Activated naive CD4-positive, alpha-beta T cell treated with anti-CD3 and anti-CD28 coated beads for 36 hours (primary cell): ENCODE results near the gene RUSC1. TPM values are rescaled to one million over a fixed set of nuclear protein-coding genes. Genes with fewer than 3 reads are reported as not detected.

Experiments
- CTCF ChIA-PET: fragments of 350-600 bp; sonication (Branson Sonifier 250); formaldehyde crosslinking; loops from one replicate; lab custom pipeline; 2021; ENCODE audit warnings: antibody characterized with exemption; lab: Charles Lee
- DNase-seq: peaks from one replicate; pipeline ENCODE4 v3.0.0-alpha.2; 2020
- H3K27ac Mint-ChIP-seq: one replicate; pipeline ENCODE4 v1.8.0; 2021; ENCODE audit warnings: mild to moderate bottlenecking, mixed read lengths
- H3K27me3 Mint-ChIP-seq: one replicate; pipeline ENCODE4 v1.8.0; 2021; ENCODE audit warnings: low read depth, mixed read lengths
- H3K36me3 Mint-ChIP-seq: one replicate; pipeline ENCODE4 v1.8.0; 2021; ENCODE audit warnings: low read depth, mixed read lengths
- H3K4me1 Mint-ChIP-seq: one replicate; pipeline ENCODE4 v1.8.0; 2021; ENCODE audit warnings: low read depth, mixed read lengths
- H3K4me3 Mint-ChIP-seq: one replicate; pipeline ENCODE4 v1.8.0; 2021; ENCODE audit warnings: mild to moderate bottlenecking, moderate library complexity, mixed read lengths
- H3K9me3 Mint-ChIP-seq: one replicate; pipeline ENCODE4 v1.8.0; 2021; ENCODE audit warnings: mixed read lengths
- intact Hi-C: fragments of 100-400 bp; cut with micrococcal nuclease; formaldehyde crosslinking; loops from one replicate; pipeline ENCODE4 v1.15.1; 2023
- total RNA-seq, 2 experiments: library from RNA; stranded (reverse); gene quantifications; one replicate each; pipeline ENCODE4 v1.2.3, GENCODE V29; 2021

The RUSC1 gene
- total RNA-seq, 2 experiments from 2014 or later = 16.8 to 17.2 TPM

DNA sequence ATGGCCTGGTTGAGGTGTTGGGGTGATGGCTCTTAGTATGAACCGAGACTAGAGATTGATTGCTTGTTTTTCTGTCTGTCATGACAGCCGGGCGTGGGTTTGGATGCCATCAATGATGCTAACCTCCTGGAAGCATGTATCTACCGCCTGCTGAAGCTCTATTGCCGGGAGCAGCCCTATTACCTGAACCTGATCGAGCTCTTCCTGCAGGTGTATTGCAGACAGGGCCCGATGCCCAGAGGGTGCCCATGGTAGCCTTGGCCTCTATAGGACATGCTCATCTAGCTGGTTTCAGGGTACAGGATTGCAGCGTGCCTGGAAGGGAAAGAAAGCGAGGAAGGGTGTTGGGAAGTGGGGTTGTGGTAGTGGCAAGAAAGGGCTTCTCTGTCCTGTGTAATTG is 2.6 kb upstream of the RUSC1 start:
- H3K4me1 Mint-ChIP-seq = peaks cover 39% of the 10 kb centered on the region
- H3K4me3 Mint-ChIP-seq = no peak overlapping the region
- peaks cover 24% of the 10 kb centered on the region for H3K36me3 Mint-ChIP-seq
- intact Hi-C loops = no loop called here
- DNase-seq = no peak
- CTCF ChIA-PET = interaction anchor here (2.7 kb wide), 1 partner anchor 67 kb away, joined by 14 read pairs; no protein-coding TSS in a partner anchor
- no peaks in the 10 kb centered on the region for H3K9me3 Mint-ChIP-seq
- H3K27me3 Mint-ChIP-seq = peaks cover 2% of the 10 kb centered on the region
- no peak overlapping the region for H3K27ac Mint-ChIP-seq

DNA sequence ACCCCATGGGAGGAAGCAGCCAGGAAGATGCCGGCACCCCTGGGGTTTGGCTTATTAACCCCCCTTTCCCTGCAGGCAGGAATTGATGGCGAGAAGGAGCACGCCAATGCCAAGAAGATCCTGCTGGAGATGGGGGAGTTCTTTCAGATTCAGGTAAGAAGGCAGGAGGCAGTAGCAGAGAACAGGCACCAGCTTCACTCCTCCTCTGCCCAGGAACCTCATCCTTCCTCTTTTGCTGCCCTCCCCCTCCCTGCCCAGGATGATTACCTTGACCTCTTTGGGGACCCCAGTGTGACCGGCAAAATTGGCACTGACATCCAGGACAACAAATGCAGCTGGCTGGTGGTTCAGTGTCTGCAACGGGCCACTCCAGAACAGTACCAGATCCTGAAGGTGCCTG is 1.2 kb upstream of the RUSC1 start:
- Mint-ChIP-seq H3K27me3 (peaks cover 2% of the 10 kb centered on the region), H3K9me3 (no peaks in the 10 kb centered on the region), H3K36me3 (peaks cover 18% of the 10 kb centered on the region), H3K4me1 (peaks cover 34% of the 10 kb centered on the region), H3K27ac (no peak overlapping the region), H3K4me3 (no peak overlapping the region)
- no peak for DNase-seq
- CTCF ChIA-PET = interaction anchor here (9.5 kb wide), 1 partner anchor 68 kb away, joined by 118 read pairs; no protein-coding TSS in a partner anchor
- intact Hi-C loops = no loop called here

DNA sequence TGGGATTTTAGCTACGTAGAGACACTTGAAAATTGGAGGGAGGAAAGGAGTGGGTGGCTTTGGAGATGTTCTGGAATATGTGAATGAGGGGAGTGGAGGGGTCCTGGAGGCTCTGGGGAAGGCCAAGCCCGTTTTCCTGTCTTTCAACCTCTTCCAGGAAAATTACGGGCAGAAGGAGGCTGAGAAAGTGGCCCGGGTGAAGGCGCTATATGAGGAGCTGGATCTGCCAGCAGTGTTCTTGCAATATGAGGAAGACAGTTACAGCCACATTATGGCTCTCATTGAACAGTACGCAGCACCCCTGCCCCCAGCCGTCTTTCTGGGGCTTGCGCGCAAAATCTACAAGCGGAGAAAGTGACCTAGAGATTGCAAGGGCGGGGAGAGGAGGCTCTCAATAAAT is 442 bp upstream of the RUSC1 start:
- peak overlapping the region; percentile 58 for H3K4me3 Mint-ChIP-seq
- no peak for DNase-seq
- H3K27me3 Mint-ChIP-seq = peaks cover 2% of the 10 kb centered on the region
- peaks cover 14% of the 10 kb centered on the region for H3K36me3 Mint-ChIP-seq
- no peaks in the 10 kb centered on the region for H3K9me3 Mint-ChIP-seq
- CTCF ChIA-PET = interaction anchor here (0.5 to 9.5 kb wide), 3 partner anchors 69 to 409 kb away, joined by 3 to 118 read pairs (median 4); no protein-coding TSS in a partner anchor
- intact Hi-C loops = loop anchor here (5.0 kb wide), 1 partner anchor 128 kb away; no protein-coding TSS in a partner anchor
- H3K4me1 Mint-ChIP-seq = peaks cover 34% of the 10 kb centered on the region
- H3K27ac Mint-ChIP-seq = no peak overlapping the region

DNA sequence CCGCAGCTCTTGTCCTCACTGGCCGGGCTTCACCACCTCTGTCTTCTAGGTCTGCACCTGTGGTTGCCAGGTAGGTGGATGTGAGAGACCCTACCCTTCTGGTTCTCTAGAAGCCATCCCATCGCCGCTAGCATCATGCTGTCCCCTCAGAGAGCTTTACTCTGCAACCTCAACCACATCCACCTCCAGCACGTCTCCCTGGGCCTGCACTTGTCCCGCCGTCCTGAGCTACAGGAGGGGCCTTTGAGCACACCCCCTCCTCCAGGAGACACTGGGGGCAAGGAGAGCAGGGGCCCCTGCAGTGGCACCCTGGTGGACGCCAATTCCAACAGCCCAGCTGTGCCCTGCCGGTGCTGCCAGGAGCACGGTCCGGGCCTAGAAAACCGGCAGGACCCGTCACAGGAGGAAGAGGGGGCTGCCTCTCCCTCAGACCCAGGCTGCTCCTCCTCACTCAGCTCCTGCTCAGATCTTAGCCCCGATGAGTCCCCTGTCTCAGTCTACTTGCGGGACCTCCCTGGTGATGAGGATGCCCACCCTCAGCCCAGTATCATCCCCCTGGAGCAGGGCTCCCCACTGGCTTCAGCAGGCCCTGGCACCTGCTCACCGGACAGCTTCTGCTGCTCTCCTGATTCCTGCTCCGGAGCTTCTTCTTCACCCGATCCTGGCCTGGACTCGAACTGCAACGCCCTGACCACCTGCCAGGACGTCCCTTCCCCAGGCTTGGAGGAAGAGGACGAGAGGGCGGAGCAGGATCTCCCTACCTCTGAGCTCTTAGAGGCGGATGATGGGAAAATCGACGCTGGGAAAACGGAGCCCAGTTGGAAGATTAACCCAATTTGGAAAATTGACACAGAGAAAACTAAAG is 1.2 kb downstream of the RUSC1 start:
- Mint-ChIP-seq H3K4me3 (peak overlapping the region; percentile 86), H3K9me3 (no peaks in the 10 kb centered on the region), H3K36me3 (peaks cover 11% of the 10 kb centered on the region), H3K27me3 (peaks cover 2% of the 10 kb centered on the region), H3K4me1 (peaks cover 42% of the 10 kb centered on the region), H3K27ac (no peak overlapping the region)
- CTCF ChIA-PET = interaction anchor here (0.6 to 9.5 kb wide), 13 partner anchors 9 to 271 kb away, joined by 3 to 118 read pairs (median 3); partner anchors contain the start of gene CLK2
- intact Hi-C loops = loop anchor here (5.0 kb wide), 1 partner anchor 130 kb away; no protein-coding TSS in a partner anchor
- DNase-seq = no peak

DNA sequence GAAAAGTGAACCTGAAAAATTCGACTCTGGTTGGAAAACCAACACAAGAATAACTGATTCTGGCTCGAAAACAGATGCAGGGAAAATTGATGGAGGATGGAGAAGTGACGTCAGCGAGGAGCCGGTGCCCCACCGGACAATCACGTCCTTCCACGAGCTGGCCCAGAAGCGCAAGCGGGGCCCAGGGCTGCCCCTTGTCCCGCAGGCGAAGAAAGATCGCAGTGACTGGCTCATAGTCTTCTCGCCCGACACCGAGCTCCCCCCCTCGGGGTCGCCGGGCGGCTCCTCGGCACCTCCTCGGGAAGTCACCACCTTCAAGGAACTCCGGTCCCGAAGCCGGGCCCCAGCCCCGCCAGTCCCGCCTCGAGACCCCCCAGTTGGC is 1.9 kb downstream of the RUSC1 start:
- intact Hi-C loops = loop anchor here (5.0 kb wide), 1 partner anchor 130 kb away; no protein-coding TSS in a partner anchor
- CTCF ChIA-PET = interaction anchor here (0.6 to 9.5 kb wide), 12 partner anchors 9 to 270 kb away, joined by 3 to 118 read pairs (median 3); partner anchors contain the start of gene CLK2
- Mint-ChIP-seq H3K9me3 (no peaks in the 10 kb centered on the region), H3K36me3 (peaks cover 11% of the 10 kb centered on the region), H3K27me3 (peaks cover 2% of the 10 kb centered on the region), H3K4me1 (peaks cover 42% of the 10 kb centered on the region), H3K4me3 (peak overlapping the region; percentile 86), H3K27ac (no peak overlapping the region)
- peak; percentile 20 for DNase-seq

DNA sequence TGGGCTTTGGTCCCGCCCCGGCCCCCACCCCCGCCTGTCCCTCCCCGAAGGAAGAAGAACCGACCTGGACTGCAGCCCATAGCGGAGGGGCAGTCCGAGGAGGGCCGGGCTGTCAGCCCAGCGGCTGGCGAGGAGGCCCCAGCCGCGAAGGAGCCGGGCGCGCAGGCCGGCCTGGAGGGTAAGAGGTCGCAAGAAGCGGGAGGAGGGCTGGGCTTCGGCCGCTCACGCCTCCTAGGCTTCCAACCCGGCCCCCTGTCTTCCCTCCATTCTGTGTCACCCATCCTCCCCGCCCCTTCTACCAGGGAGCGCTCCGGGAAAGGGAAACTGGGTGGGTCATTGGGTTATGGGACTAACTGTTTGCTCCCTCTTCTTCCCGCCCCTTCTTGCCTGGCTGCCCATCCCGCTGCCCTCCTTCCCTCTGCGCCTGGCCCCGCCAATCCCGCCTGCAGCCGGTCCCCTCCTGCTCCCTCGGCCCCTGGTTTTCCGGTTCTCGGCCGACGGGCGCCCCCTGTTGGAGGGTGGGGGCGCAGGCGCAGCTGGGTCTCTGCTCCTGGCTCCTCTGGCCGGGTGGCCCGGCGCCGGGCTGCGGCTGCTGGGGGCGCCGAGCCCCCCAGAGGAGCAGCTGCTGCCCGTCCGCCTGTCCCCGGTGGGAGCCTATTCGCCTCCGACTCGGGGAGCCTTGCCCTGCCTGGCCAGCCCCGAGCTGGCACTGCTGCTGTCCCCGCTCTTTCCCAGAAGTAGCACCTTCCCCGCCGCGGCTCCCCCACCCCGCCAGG is 2.4 kb downstream of the RUSC1 start:
- peak; percentile 90 for DNase-seq
- intact Hi-C loops = loop anchor here (1.0 to 5.0 kb wide), 6 partner anchors 15 to 131 kb away; partner anchors contain the start of genes CLK2, FDPS, SCAMP3 and THBS3
- Mint-ChIP-seq H3K9me3 (no peaks in the 10 kb centered on the region), H3K4me1 (peaks cover 42% of the 10 kb centered on the region), H3K27me3 (peaks cover 2% of the 10 kb centered on the region), H3K36me3 (peaks cover 11% of the 10 kb centered on the region), H3K27ac (peak overlapping the region; percentile 72), H3K4me3 (peak overlapping the region; percentile 86)
- CTCF ChIA-PET = interaction anchor here (0.5 to 9.5 kb wide), 21 partner anchors 10 to 129 kb away, joined by 3 to 118 read pairs (median 3); partner anchors contain the start of genes CLK2, FDPS, HCN3 and SCAMP3

DNA sequence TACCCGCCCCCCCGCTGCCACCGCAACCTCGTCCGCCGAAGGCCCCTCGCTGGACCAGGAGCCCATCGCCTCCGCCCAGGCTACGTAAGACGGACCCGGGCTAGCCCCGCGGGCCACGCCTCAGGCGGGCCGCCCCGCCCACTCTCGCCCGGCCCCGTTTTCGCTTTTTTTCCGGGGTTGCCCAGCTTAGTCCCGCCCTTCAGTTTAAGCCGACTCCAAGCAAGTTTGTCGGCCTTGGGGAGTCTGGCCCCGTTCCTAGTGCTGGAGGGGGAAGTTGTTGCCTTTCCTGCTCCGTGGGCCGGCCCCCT is 3.0 kb downstream of the RUSC1 start:
- DNase-seq = peak; percentile 85
- Mint-ChIP-seq H3K4me3 (peak overlapping the region; percentile 86), H3K27me3 (peaks cover 2% of the 10 kb centered on the region), H3K36me3 (peaks cover 11% of the 10 kb centered on the region), H3K9me3 (no peaks in the 10 kb centered on the region), H3K27ac (peak overlapping the region; percentile 61), H3K4me1 (peaks cover 42% of the 10 kb centered on the region)
- CTCF ChIA-PET = interaction anchor here (0.5 to 9.5 kb wide), 20 partner anchors 11 to 125 kb away, joined by 3 to 118 read pairs (median 3); partner anchors contain the start of genes CLK2, FDPS, HCN3 and SCAMP3
- intact Hi-C loops = loop anchor here (1.0 to 5.0 kb wide), 10 partner anchors 15 to 268 kb away; partner anchors contain the start of genes ASH1L, CLK2, FDPS and HCN3

DNA sequence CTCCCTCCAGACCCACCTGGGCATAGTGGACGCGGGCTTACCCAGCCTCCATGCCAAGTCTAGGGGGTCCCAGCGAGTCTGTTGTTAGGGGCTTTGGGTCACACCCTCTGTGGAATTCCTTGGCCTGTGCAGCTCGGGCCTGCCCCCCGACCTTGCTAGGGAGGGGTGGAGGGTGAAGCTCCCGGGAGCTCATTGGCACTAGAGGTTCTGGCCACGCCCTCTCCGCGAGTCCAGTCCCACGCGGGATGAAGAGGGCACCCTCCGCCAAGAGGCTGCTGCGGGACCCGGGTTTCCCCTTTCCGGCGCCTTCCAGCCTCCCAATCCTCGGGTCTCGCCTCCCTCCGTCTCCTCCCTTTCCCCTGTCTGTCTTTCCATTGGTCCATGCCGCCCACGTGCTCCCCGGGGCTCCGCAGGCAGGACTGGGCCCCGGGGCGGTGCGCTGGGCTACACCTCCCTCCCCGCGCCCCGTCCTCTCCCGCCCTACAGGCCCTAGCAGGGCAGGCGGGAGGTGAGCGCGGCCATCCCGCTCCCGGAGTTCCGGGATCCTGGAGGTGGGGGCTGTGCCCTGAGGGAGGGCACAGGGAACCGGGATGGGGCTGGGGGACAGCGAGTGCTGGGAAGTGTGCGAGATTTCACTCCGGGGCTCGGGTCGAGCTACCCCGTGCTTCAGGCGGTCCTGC is 3.5 kb downstream of the RUSC1 start:
- Mint-ChIP-seq H3K9me3 (no peaks in the 10 kb centered on the region), H3K4me3 (peak overlapping the region; percentile 86), H3K4me1 (peaks cover 40% of the 10 kb centered on the region), H3K36me3 (peaks cover 11% of the 10 kb centered on the region), H3K27ac (peak overlapping the region; percentile 61), H3K27me3 (peaks cover 2% of the 10 kb centered on the region)
- DNase-seq = peak; percentile 96
- intact Hi-C loops = loop anchor here (1.0 to 5.0 kb wide), 5 partner anchors 47 to 267 kb away; partner anchors contain the start of genes ASH1L and HCN3
- CTCF ChIA-PET = interaction anchor here (0.5 to 9.5 kb wide), 19 partner anchors 11 to 200 kb away, joined by 3 to 118 read pairs (median 3); partner anchors contain the start of genes CLK2, FDPS, HCN3 and SCAMP3

DNA sequence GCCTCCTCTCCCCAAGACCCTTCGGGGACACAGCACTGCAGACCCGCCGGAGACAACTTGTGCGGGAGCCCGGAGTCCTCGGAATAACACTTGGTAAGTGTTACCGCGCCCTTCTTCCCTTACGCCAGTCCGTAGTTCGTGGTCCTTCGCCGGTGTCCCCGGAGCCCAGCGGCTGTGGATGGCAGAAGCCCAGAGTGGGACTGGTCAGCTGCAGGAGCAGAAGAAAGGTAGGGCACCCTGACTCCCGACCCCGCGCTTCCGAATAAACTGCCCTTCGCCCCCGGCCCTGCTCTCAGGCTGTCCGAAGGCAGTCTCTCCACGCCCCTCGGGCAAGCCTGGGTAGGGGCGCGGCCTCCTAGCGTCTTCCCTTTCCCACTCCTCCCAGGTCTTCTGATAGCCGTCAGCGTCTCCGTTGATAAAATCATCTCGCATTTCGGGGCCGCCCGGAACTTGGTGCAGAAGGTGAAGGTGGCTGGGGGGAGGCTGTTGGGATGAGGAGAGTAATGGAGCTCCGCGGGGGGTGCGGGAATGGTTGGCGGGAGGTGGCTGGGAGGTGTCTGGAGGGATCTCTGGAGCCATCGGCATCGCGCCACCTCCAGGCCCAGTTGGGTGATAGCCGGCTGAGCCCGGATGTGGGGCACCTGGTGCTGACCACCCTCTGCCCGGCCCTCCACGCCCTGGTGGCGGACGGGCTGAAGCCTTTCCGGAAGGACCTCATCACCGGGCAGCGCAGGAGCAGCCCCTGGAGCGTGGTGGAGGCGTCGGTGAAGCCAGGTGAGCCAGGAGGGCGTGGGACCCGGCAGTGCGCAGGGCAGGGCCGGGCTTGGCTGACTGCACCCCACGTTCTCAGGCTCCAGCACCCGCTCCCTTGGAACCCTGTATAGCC is 4.3 kb downstream of the RUSC1 start:
- peak; percentile 31 for DNase-seq
- peaks cover 8% of the 10 kb centered on the region for H3K36me3 Mint-ChIP-seq
- CTCF ChIA-PET = interaction anchor here (0.9 to 9.5 kb wide), 4 partner anchors 12 to 74 kb away, joined by 3 to 118 read pairs (median 6); partner anchors contain the start of gene FDPS
- intact Hi-C loops = loop anchor here (1.0 to 5.0 kb wide), 5 partner anchors 48 to 266 kb away; partner anchors contain the start of genes ASH1L and HCN3
- H3K4me3 Mint-ChIP-seq = peak overlapping the region; percentile 86
- H3K4me1 Mint-ChIP-seq = peaks cover 33% of the 10 kb centered on the region
- H3K27ac Mint-ChIP-seq = no peak overlapping the region
- no peaks in the 10 kb centered on the region for H3K9me3 Mint-ChIP-seq
- peaks cover 2% of the 10 kb centered on the region for H3K27me3 Mint-ChIP-seq

DNA sequence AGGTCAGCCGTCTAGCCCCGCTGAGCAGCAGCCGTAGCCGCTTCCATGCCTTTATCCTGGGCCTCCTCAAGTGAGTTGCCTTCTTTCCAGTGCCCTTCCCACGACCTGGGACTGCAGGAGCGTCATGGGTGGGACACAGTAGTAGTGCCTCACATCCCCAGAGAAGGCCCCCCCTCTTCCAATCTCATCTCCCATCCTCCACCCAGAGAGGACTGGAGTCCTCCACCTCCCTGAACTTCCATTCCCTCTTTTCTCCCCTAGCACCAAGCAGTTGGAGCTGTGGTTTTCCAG is 4.9 kb downstream of the RUSC1 start:
- intact Hi-C loops = loop anchor here (2.0 kb wide), 1 partner anchor 237 kb away; the partner anchor contains the start of gene ASH1L

More for the DNA sequence above, 4.9 kb downstream of the RUSC1 start:
- Mint-ChIP-seq H3K9me3 (no peaks in the 10 kb centered on the region), H3K27me3 (peaks cover 2% of the 10 kb centered on the region), H3K4me3 (peak overlapping the region; percentile 45), H3K27ac (no peak overlapping the region), H3K36me3 (peaks cover 5% of the 10 kb centered on the region), H3K4me1 (peaks cover 27% of the 10 kb centered on the region)
- CTCF ChIA-PET = interaction anchor here (9.5 kb wide), 1 partner anchor 74 kb away, joined by 118 read pairs; no protein-coding TSS in a partner anchor
- DNase-seq = no peak
